Stimulated activated naive CD8-positive, alpha-beta T cell treated with anti-CD3 and anti-CD28 coated beads, Interleukin-15, Interleukin-2, amounts not matched to agents 100 ng/mL and 50 ng/mL, for 24 hours (primary cell): ENCODE data around the gene STATH.
"Not testable (repeated sequence)": the region's sequence is repeated elsewhere in the genome, so short reads cannot be mapped to it uniquely, and the experiment has no call there.

Experiments used
- H3K27ac Mint-ChIP-seq: one replicate; pipeline ENCODE4 v1.8.0; 2021; ENCODE audit warnings: mild to moderate bottlenecking, mixed read lengths
- H3K27me3 Mint-ChIP-seq: one replicate; pipeline ENCODE4 v1.8.0; 2021; ENCODE audit warnings: mixed read lengths
- H3K36me3 Mint-ChIP-seq: one replicate; pipeline ENCODE4 v1.8.0; 2021; ENCODE audit warnings: low read depth, mixed read lengths
- H3K4me1 Mint-ChIP-seq: one replicate; pipeline ENCODE4 v1.8.0; 2021; ENCODE audit warnings: low read depth, mixed read lengths
- H3K4me3 Mint-ChIP-seq: one replicate; pipeline ENCODE4 v1.8.0; 2021; ENCODE audit warnings: mild to moderate bottlenecking, mixed read lengths
- H3K9me3 Mint-ChIP-seq: one replicate; pipeline ENCODE4 v1.8.0; 2021; ENCODE audit warnings: mixed read lengths

Gene STATH

GRCh38 chr4:69995526-69996016 lies at the start of gene STATH:
Gene STATH, plus strand, starts transcription at chr4:69995966. Its CDS starts 2,472 bp downstream, at chr4:69998438.
- Mint-ChIP-seq H3K4me3 (no peak within 1 kb of the TSS), H3K9me3 (peaks cover 3% of the 10 kb centered on the region), H3K4me1 (no peaks in the 10 kb centered on the region), H3K27me3 (no peaks in the 10 kb centered on the region), H3K27ac (no peak within 1 kb of the TSS), H3K36me3 (no peaks in the 10 kb centered on the region)

- peaks cover 3% of the 10 kb centered on the region for H3K27me3 Mint-ChIP-seq
- no peaks in the 10 kb centered on the region for H3K36me3 Mint-ChIP-seq
- H3K9me3 Mint-ChIP-seq = peaks cover 3% of the 10 kb centered on the region
- H3K4me1 Mint-ChIP-seq = no peaks in the 10 kb centered on the region
- H3K27ac Mint-ChIP-seq = no peak overlapping the region
- no peak overlapping the region for H3K4me3 Mint-ChIP-seq
These were observed 44.2 kb upstream of the STATH start for GRCh38 chr4:69951602-69952001.

GRCh38 chr4:69957209-69957608 lies 38.6 kb upstream of the STATH start:
- H3K4me1 Mint-ChIP-seq = no peaks in the 10 kb centered on the region
- H3K27ac Mint-ChIP-seq = no peak overlapping the region
- H3K4me3 Mint-ChIP-seq = no peak overlapping the region
- no peaks in the 10 kb centered on the region for H3K36me3 Mint-ChIP-seq
- no peaks in the 10 kb centered on the region for H3K9me3 Mint-ChIP-seq
- no peaks in the 10 kb centered on the region for H3K27me3 Mint-ChIP-seq

GRCh38 chr4:69965628-69966027 lies 30.1 kb upstream of the STATH start, which contains the start of gene CSN2:
Gene CSN2, minus strand, starts transcription at chr4:69965728. Its CDS starts 4,733 bp downstream, at chr4:69960995.
- Mint-ChIP-seq H3K36me3 (no peaks in the 10 kb centered on the region), H3K27me3 (no peaks in the 10 kb centered on the region), H3K27ac (no peak within 1 kb of the TSS), H3K4me1 (no peaks in the 10 kb centered on the region), H3K9me3 (peaks cover 4% of the 10 kb centered on the region), H3K4me3 (no peak within 1 kb of the TSS)

- Mint-ChIP-seq H3K4me1 (no peaks in the 10 kb centered on the region), H3K9me3 (no peaks in the 10 kb centered on the region), H3K27me3 (no peaks in the 10 kb centered on the region), H3K4me3 (no peak overlapping the region), H3K27ac (no peak overlapping the region), H3K36me3 (no peaks in the 10 kb centered on the region)
These were observed 25.7 kb upstream of the STATH start for GRCh38 chr4:69970071-69970470.

- Mint-ChIP-seq H3K9me3 (no peaks in the 10 kb centered on the region), H3K36me3 (no peaks in the 10 kb centered on the region), H3K27me3 (no peaks in the 10 kb centered on the region), H3K4me3 (no peak overlapping the region), H3K27ac (no peak overlapping the region), H3K4me1 (no peaks in the 10 kb centered on the region)
These were observed 21.1 kb upstream of the STATH start for GRCh38 chr4:69974631-69975030.

GRCh38 chr4:69977582-69977981 lies 18.2 kb upstream of the STATH start:
- Mint-ChIP-seq H3K4me3 (no peak overlapping the region), H3K27me3 (no peaks in the 10 kb centered on the region), H3K9me3 (no peaks in the 10 kb centered on the region), H3K27ac (no peak overlapping the region), H3K4me1 (no peaks in the 10 kb centered on the region), H3K36me3 (no peaks in the 10 kb centered on the region)

- H3K27me3 Mint-ChIP-seq = no peaks in the 10 kb centered on the region
- H3K27ac Mint-ChIP-seq = no peak overlapping the region
- no peaks in the 10 kb centered on the region for H3K9me3 Mint-ChIP-seq
- no peak overlapping the region for H3K4me3 Mint-ChIP-seq
- no peaks in the 10 kb centered on the region for H3K36me3 Mint-ChIP-seq
- H3K4me1 Mint-ChIP-seq = no peaks in the 10 kb centered on the region
These were observed 11.7 kb upstream of the STATH start for GRCh38 chr4:69984030-69984443.

GRCh38 chr4:69986663-69987062 lies 9.1 kb upstream of the STATH start:
- no peaks in the 10 kb centered on the region for H3K9me3 Mint-ChIP-seq
- no peak overlapping the region for H3K27ac Mint-ChIP-seq
- no peaks in the 10 kb centered on the region for H3K4me1 Mint-ChIP-seq
- H3K27me3 Mint-ChIP-seq = no peaks in the 10 kb centered on the region
- no peak overlapping the region for H3K4me3 Mint-ChIP-seq
- no peaks in the 10 kb centered on the region for H3K36me3 Mint-ChIP-seq

GRCh38 chr4:69991016-69991415 lies 4.8 kb upstream of the STATH start:
- no peaks in the 10 kb centered on the region for H3K36me3 Mint-ChIP-seq
- peaks cover 3% of the 10 kb centered on the region for H3K9me3 Mint-ChIP-seq
- no peaks in the 10 kb centered on the region for H3K27me3 Mint-ChIP-seq
- H3K4me1 Mint-ChIP-seq = no peaks in the 10 kb centered on the region
- H3K4me3 Mint-ChIP-seq = no peak overlapping the region
- H3K27ac Mint-ChIP-seq = no peak overlapping the region

GRCh38 chr4:69994782-69995181 lies 984 bp upstream of the STATH start:
- H3K4me3 Mint-ChIP-seq = no peak overlapping the region
- H3K27me3 Mint-ChIP-seq = no peaks in the 10 kb centered on the region
- peaks cover 3% of the 10 kb centered on the region for H3K9me3 Mint-ChIP-seq
- H3K27ac Mint-ChIP-seq = no peak overlapping the region
- no peaks in the 10 kb centered on the region for H3K4me1 Mint-ChIP-seq
- H3K36me3 Mint-ChIP-seq = no peaks in the 10 kb centered on the region

GRCh38 chr4:69999420-69999819 lies 3.7 kb downstream of the STATH start:
- H3K9me3 Mint-ChIP-seq = no peaks in the 10 kb centered on the region
- no peak overlapping the region for H3K4me3 Mint-ChIP-seq
- H3K4me1 Mint-ChIP-seq = no peaks in the 10 kb centered on the region
- H3K27me3 Mint-ChIP-seq = no peaks in the 10 kb centered on the region
- H3K36me3 Mint-ChIP-seq = no peaks in the 10 kb centered on the region
- no peak overlapping the region for H3K27ac Mint-ChIP-seq

- Mint-ChIP-seq H3K36me3 (no peaks in the 10 kb centered on the region), H3K4me3 (no peak overlapping the region), H3K9me3 (no peaks in the 10 kb centered on the region), H3K4me1 (no peaks in the 10 kb centered on the region), H3K27ac (no peak overlapping the region), H3K27me3 (no peaks in the 10 kb centered on the region)
These were observed 4.9 kb downstream of the STATH start for GRCh38 chr4:70000711-70001110.

GRCh38 chr4:70002507-70002906 lies 6.7 kb downstream of the STATH start:
- Mint-ChIP-seq H3K4me3 (no peak overlapping the region), H3K9me3 (no peaks in the 10 kb centered on the region), H3K27me3 (no peaks in the 10 kb centered on the region), H3K4me1 (no peaks in the 10 kb centered on the region), H3K36me3 (no peaks in the 10 kb centered on the region), H3K27ac (no peak overlapping the region)

- Mint-ChIP-seq H3K4me1 (no peaks in the 10 kb centered on the region), H3K27ac (no peak overlapping the region)
These were observed 13.0 kb downstream of the STATH start for GRCh38 chr4:70008771-70009170.

GRCh38 chr4:70019006-70019405 lies 23.2 kb downstream of the STATH start:
- H3K4me3 Mint-ChIP-seq, H3K4me1 Mint-ChIP-seq, H3K27me3 Mint-ChIP-seq, H3K9me3 Mint-ChIP-seq, H3K36me3 Mint-ChIP-seq, H3K27ac Mint-ChIP-seq: not testable (repeated sequence)

More at GRCh38 chr4:70008771-70009170, 13.0 kb downstream of the STATH start:
- Mint-ChIP-seq H3K9me3 (no peaks in the 10 kb centered on the region), H3K36me3 (no peaks in the 10 kb centered on the region), H3K27me3 (no peaks in the 10 kb centered on the region), H3K4me3 (no peak overlapping the region)
